A375 (cell line): Measurements from ENCODE around the gene CNTNAP2. TPM values are rescaled to one million over a fixed set of nuclear protein-coding genes. Genes with fewer than 3 reads are reported as not detected.

Experiments
- small RNA-seq: library from RNA; depleted of rRNA; stranded (forward); fragments of <200 nt; gene quantifications from one replicate; pipeline ENCODE3, GENCODE V24; 2014
- total RNA-seq: library from RNA; depleted of rRNA; stranded (reverse); fragments of >200 nt; shearing (Covaris generic); gene quantifications from 2 replicates; pipeline ENCODE4 v1.2.3, GENCODE V29; 2014; rRNA removed

Gene CNTNAP2
- 0.57 and 0.69 TPM in 2 replicates for total RNA-seq

GRCh38 chr7:146116521-146117222, at the start of gene CNTNAP2:
CNTNAP2 (plus strand) TSS chr7:146116801; CDS start chr7:146116877, 76 bp downstream.

Small RNA genes lying within 50 kb of the gene (small RNA-seq; reads per million reads assigned to genes)
- gene AC005518.2 (not detected), gene MIR548F4 (not detected), gene RANP2 (not detected), gene RF00012 (0.54 reads per million, percentile 29 among the genes with 10 or more reads in this experiment), gene RF00019 (not detected), gene RF02271 (not detected), gene RN7SL456P (not detected), gene RN7SL72P (not detected), gene RNA5SP249 (0.17 reads per million), gene RNU6-1184P (not detected)
